ENCODE data around the gene ABCA13. TPM values are rescaled to one million over a fixed set of nuclear protein-coding genes. Genes with fewer than 3 reads are reported as not detected.

ABCA13 gene
- total RNA-seq, 4 donors from 2014 or later, result under 0.01 to 0.96 (median 0.35) TPM

- H3K27me3 ChIP-seq, result no peaks in the 10 kb centered on the region
- H3K9me3 ChIP-seq, result no peaks in the 10 kb centered on the region
- no peak overlapping the region for H3K27ac ChIP-seq
- 50 to 58% methylated on average over 1 of the region's 1 CpG for WGBS, 2 donors (ENCODE audit: low coverage in 1 of 2)
- in situ Hi-C loops (cut with MboI; ENCODE audit: low pct_ligation_motif_present in 1 of 4, low pct_unique_long_range_greater_than_20kb in 1 of 4, low sequenced_read_pairs in 3 of 4), result no loop called here
- TF ChIP-seq, protein P1, sequence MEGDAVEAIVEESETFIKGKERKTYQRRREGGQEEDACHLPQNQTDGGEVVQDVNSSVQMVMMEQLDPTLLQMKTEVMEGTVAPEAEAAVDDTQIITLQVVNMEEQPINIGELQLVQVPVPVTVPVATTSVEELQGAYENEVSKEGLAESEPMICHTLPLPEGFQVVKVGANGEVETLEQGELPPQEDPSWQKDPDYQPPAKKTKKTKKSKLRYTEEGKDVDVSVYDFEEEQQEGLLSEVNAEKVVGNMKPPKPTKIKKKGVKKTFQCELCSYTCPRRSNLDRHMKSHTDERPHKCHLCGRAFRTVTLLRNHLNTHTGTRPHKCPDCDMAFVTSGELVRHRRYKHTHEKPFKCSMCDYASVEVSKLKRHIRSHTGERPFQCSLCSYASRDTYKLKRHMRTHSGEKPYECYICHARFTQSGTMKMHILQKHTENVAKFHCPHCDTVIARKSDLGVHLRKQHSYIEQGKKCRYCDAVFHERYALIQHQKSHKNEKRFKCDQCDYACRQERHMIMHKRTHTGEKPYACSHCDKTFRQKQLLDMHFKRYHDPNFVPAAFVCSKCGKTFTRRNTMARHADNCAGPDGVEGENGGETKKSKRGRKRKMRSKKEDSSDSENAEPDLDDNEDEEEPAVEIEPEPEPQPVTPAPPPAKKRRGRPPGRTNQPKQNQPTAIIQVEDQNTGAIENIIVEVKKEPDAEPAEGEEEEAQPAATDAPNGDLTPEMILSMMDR (IDR thresholded peaks at IDR 0.05), result no peak
- TF ChIP-seq EP300 (IDR thresholded peaks at IDR 0.05; ENCODE audit: low read depth), result no peak
- TF ChIP-seq POLR2AphosphoS5 (IDR thresholded peaks at IDR 0.05), result no peak
- TF ChIP-seq POLR2A (IDR thresholded peaks at IDR 0.05), result no peak
- no peak overlapping the region for H3K4me3 ChIP-seq
- H3K36me3 ChIP-seq, result no peaks in the 10 kb centered on the region
- no peak for DNase-seq
- H3K4me1 ChIP-seq, result no peaks in the 10 kb centered on the region
- intact Hi-C loops (cut with DNase I; ENCODE audit: low total_unique reads), result loop anchor here (10.0 kb wide), 1 partner anchor 924 kb away; no protein-coding TSS in a partner anchor
Observed at GRCh38 chr7:48540746-48541145, 369.5 kb downstream of the ABCA13 start.

DNA sequence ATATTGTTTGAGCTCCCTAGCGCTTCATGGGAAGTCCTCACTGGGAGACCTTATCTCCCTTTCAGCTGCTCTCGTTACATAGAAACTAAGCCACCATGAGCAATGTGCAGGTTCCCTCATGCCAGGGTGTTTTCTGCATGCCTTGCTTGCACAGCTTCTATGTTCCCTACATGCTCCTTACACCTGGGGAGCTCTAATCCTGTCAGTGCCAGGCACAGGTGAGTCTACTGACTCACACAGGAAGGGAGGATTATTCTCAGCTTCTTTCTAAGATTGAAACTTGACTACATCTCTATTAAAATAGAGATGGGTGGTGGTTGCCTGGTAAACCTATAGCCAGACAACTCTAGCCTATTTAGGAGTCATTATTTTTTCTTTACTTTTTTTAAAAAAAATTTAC is 377.4 kb downstream of the ABCA13 start:
- Histone ChIP-seq H3K4me3 (no peak overlapping the region), H3K9me3 (no peaks in the 10 kb centered on the region), H3K27me3 (no peaks in the 10 kb centered on the region), H3K27ac (no peak overlapping the region), H3K36me3 (no peaks in the 10 kb centered on the region), H3K4me1 (no peaks in the 10 kb centered on the region)
- intact Hi-C loops (cut with DNase I; ENCODE audit: low total_unique reads), result loop anchor here (10.0 kb wide), 1 partner anchor 916 kb away; no protein-coding TSS in a partner anchor
- 78% methylated on average over 2 of the region's 2 CpGs; no CpG with 5 or more reads in 1 of the 2 donors for WGBS, 2 donors (ENCODE audit: low coverage in 1 of 2)
- DNase-seq, result no peak
- no peak for TF ChIP-seq POLR2A (IDR thresholded peaks at IDR 0.05)
- TF ChIP-seq, protein P1 (IDR thresholded peaks at IDR 0.05), result no peak
- no peak for TF ChIP-seq EP300 (IDR thresholded peaks at IDR 0.05; ENCODE audit: low read depth)
- TF ChIP-seq POLR2AphosphoS5 (IDR thresholded peaks at IDR 0.05), result no peak
- in situ Hi-C loops (cut with MboI; ENCODE audit: low pct_ligation_motif_present in 1 of 4, low pct_unique_long_range_greater_than_20kb in 1 of 4, low sequenced_read_pairs in 3 of 4), result no loop called here

GRCh38 chr7:48551652-48552051 is 380.4 kb downstream of the ABCA13 start:
- H3K27me3 ChIP-seq, result no peaks in the 10 kb centered on the region
- H3K36me3 ChIP-seq, result no peaks in the 10 kb centered on the region
- H3K27ac ChIP-seq, result no peak overlapping the region
- peaks cover 4% of the 10 kb centered on the region in 2 donors for H3K9me3 ChIP-seq
- no peak overlapping the region for H3K4me3 ChIP-seq
- TF ChIP-seq EP300 (IDR thresholded peaks at IDR 0.05; ENCODE audit: low read depth), result no peak
- TF ChIP-seq, protein P1 (IDR thresholded peaks at IDR 0.05), result no peak
- no peak for TF ChIP-seq POLR2A (IDR thresholded peaks at IDR 0.05)
- no peak for DNase-seq
- no peaks in the 10 kb centered on the region for H3K4me1 ChIP-seq
- intact Hi-C loops (cut with DNase I; ENCODE audit: low total_unique reads) (no loop called here), in situ Hi-C loops (cut with MboI; ENCODE audit: low pct_ligation_motif_present in 1 of 4, low pct_unique_long_range_greater_than_20kb in 1 of 4, low sequenced_read_pairs in 3 of 4) (no loop called here)

- Histone ChIP-seq H3K4me1 (no peaks in the 10 kb centered on the region), H3K27me3 (no peaks in the 10 kb centered on the region), H3K9me3 (no peaks in the 10 kb centered on the region), H3K36me3 (no peaks in the 10 kb centered on the region), H3K27ac (no peak overlapping the region), H3K4me3 (no peak overlapping the region)
- WGBS, 2 donors (ENCODE audit: low coverage in 1 of 2), result 71 to 85% methylated on average over 1 of the region's 1 CpG
- in situ Hi-C loops (cut with MboI; ENCODE audit: low pct_ligation_motif_present in 1 of 4, low pct_unique_long_range_greater_than_20kb in 1 of 4, low sequenced_read_pairs in 3 of 4) (no loop called here), intact Hi-C loops (cut with DNase I; ENCODE audit: low total_unique reads) (no loop called here)
- DNase-seq, result no peak
- TF ChIP-seq EP300 (IDR thresholded peaks at IDR 0.05; ENCODE audit: low read depth) (no peak), POLR2AphosphoS5 (IDR thresholded peaks at IDR 0.05) (no peak), POLR2A (IDR thresholded peaks at IDR 0.05) (no peak)
- TF ChIP-seq, protein P1 (IDR thresholded peaks at IDR 0.05), result no peak
Observed at GRCh38 chr7:48563334-48563733, 392.1 kb downstream of the ABCA13 start.
